Activated CD8-positive, alpha-beta memory T cell treated with anti-CD3 and anti-CD28 coated beads for 1 hour (primary cell): Measurements from ENCODE around the gene LRMDA.
"Not testable (repeated sequence)": the region's sequence is repeated elsewhere in the genome, so short reads cannot be mapped to it uniquely, and the experiment has no call there.

Experiments
- DNase-seq, 2 donors: peaks; one replicate each; pipeline ENCODE4 v3.0.0-alpha.2; 2020; ENCODE audit warnings: low read depth in 1 of 2; ENCODE audit errors: extremely low read depth in 1 of 2

LRMDA gene

GRCh38 chr10:76125900-76126299 is 694.5 kb downstream of the LRMDA start:
- no peak for DNase-seq

GRCh38 chr10:76126607-76127527 is 695.4 kb downstream of the LRMDA start:
- DNase-seq: no peak

- no peak for DNase-seq
Measured at GRCh38 chr10:76127984-76128589, 696.7 kb downstream of the LRMDA start.

- no peak for DNase-seq
Measured at GRCh38 chr10:76129213-76129612, 697.8 kb downstream of the LRMDA start.

GRCh38 chr10:76130892-76131291 is 699.5 kb downstream of the LRMDA start:
- DNase-seq: no peak

GRCh38 chr10:76133597-76134255 is 702.3 kb downstream of the LRMDA start:
- no peak for DNase-seq

- no peak for DNase-seq
Measured at GRCh38 chr10:76136961-76137360, 705.5 kb downstream of the LRMDA start.

- DNase-seq: no peak
Measured at GRCh38 chr10:76138286-76138685, 706.9 kb downstream of the LRMDA start.

- DNase-seq: no peak
Measured at GRCh38 chr10:76138906-76139305, 707.5 kb downstream of the LRMDA start.

GRCh38 chr10:76139431-76139830 is 708.0 kb downstream of the LRMDA start:
- DNase-seq: no peak

GRCh38 chr10:76141376-76141775 is 710.0 kb downstream of the LRMDA start:
- DNase-seq: no peak

- DNase-seq: not testable (repeated sequence)
Measured at GRCh38 chr10:76148217-76148616, 716.8 kb downstream of the LRMDA start.

- DNase-seq: no peak
Measured at GRCh38 chr10:76149182-76149581, 717.8 kb downstream of the LRMDA start.

GRCh38 chr10:76149602-76150138 is 718.2 kb downstream of the LRMDA start:
- no peak for DNase-seq

GRCh38 chr10:76150139-76150875 is 718.9 kb downstream of the LRMDA start:
- no peak for DNase-seq

GRCh38 chr10:76150876-76151288 is 719.5 kb downstream of the LRMDA start:
- no peak for DNase-seq

- no peak for DNase-seq
Measured at GRCh38 chr10:76152186-76152585, 720.8 kb downstream of the LRMDA start.

- no peak for DNase-seq
Measured at GRCh38 chr10:76155961-76156360, 724.5 kb downstream of the LRMDA start.

GRCh38 chr10:76160446-76161300 is 729.2 kb downstream of the LRMDA start:
- DNase-seq: no peak

- no peak for DNase-seq
Measured at GRCh38 chr10:76161301-76161582, 729.8 kb downstream of the LRMDA start.
